ENCODE results near the gene MCAM. TPM values are rescaled to one million over a fixed set of nuclear protein-coding genes. Genes with fewer than 3 reads are reported as not detected.

MCAM gene
- polyA plus RNA-seq, 10 donors: 177 to 226 (median 196) TPM

- no peak for DNase-seq
Measured at GRCh38 chr11:119310682-119311052, 6.3 kb downstream of the MCAM start.

- DNase-seq: no peak
Measured at GRCh38 chr11:119309953-119310681, 6.8 kb downstream of the MCAM start.

- no peak for DNase-seq
Measured at GRCh38 chr11:119309411-119309810, 7.5 kb downstream of the MCAM start.

GRCh38 chr11:119307974-119308373, 9.0 kb downstream of the MCAM start:
- no peak for DNase-seq

GRCh38 chr11:119307219-119307618, 9.7 kb downstream of the MCAM start:
- DNase-seq: no peak

- DNase-seq: no peak
Measured at GRCh38 chr11:119306373-119306890, 10.5 kb downstream of the MCAM start.

- DNase-seq: no peak
Measured at GRCh38 chr11:119305556-119306372, 11.2 kb downstream of the MCAM start.

- no peak for DNase-seq
Measured at GRCh38 chr11:119303227-119303718, 13.7 kb downstream of the MCAM start.

GRCh38 chr11:119300198-119300964, 16.5 kb downstream of the MCAM start:
- no peak for DNase-seq

- no peak for DNase-seq
Measured at GRCh38 chr11:119299416-119299815, 17.5 kb downstream of the MCAM start.

GRCh38 chr11:119298726-119299125, 18.2 kb downstream of the MCAM start:
- peak; percentile 79 to 84 (median 83) for DNase-seq

GRCh38 chr11:119297938-119298337, 19.0 kb downstream of the MCAM start:
- DNase-seq: no peak

- no peak for DNase-seq
Measured at GRCh38 chr11:119295178-119295577, 21.8 kb downstream of the MCAM start.

GRCh38 chr11:119293461-119293860, 23.5 kb downstream of the MCAM start:
- no peak for DNase-seq

GRCh38 chr11:119290894-119291497, 25.9 kb downstream of the MCAM start:
- no peak for DNase-seq

GRCh38 chr11:119288219-119288618, 28.7 kb downstream of the MCAM start:
- no peak for DNase-seq

- DNase-seq: no peak
Measured at GRCh38 chr11:119285431-119285830, 31.5 kb downstream of the MCAM start.

- DNase-seq: peak in 2 of 3 donors; percentile 37 to 49
Measured at GRCh38 chr11:119284344-119285157, 32.4 kb downstream of the MCAM start.

GRCh38 chr11:119282495-119282894, 34.4 kb downstream of the MCAM start:
- no peak for DNase-seq

- DNase-seq: no peak
Measured at GRCh38 chr11:119277660-119278059, 39.3 kb downstream of the MCAM start.

GRCh38 chr11:119273721-119274120, 43.2 kb downstream of the MCAM start:
- DNase-seq: no peak
